HepG2 (cell line): ENCODE data around the gene KCNMB4. TPM values are rescaled to one million over a fixed set of nuclear protein-coding genes. Genes with fewer than 3 reads are reported as not detected.

ENCODE experiments used
- ATAC-seq: fragments of 200-7000 bp; cut with Tn5 transposase; 3 replicates; pipeline ENCODE4 v1.9.1; 2020; ENCODE audit warnings: mild to moderate bottlenecking, moderate library complexity
- BruUV-seq: library from RNA; stranded (reverse); fragments of 400-500 nt; replicated peaks from 2 replicates; lab custom pipeline; 2021; lab: Mats Ljungman, UMichigan
- CTCF ChIA-PET: fragments of 300-600 bp; formaldehyde crosslinking; extraction: SDS; loops from one replicate; lab custom pipeline; 2021; ENCODE audit warnings: low total read pairs, inconsistent platforms, low intra/inter-chr PET ratio; lab: Yijun Ruan, JAX
- POLR2A ChIA-PET: fragments of 350-600 bp; sonication (Branson Sonifier 250); formaldehyde crosslinking; loops from one replicate; lab custom pipeline; 2020; ENCODE audit warnings: antibody characterized with exemption, inconsistent platforms; lab: Yijun Ruan, JAX
- DNase-seq: peaks from one replicate; pipeline ENCODE4 v3.0.0-alpha.2; 2015; ENCODE audit warnings: low spot score
- FAIRE-seq: peaks from 3 replicates; lab custom pipeline; 2011; peaks lifted over from hg19 to GRCh38; lab: Jason Lieb, UNC
- H2AFZ ChIP-seq: one replicate; pipeline ENCODE4 v1.6.1; 2011; ENCODE audit warnings: low read length, inconsistent platforms
- H3K27ac ChIP-seq: fragments of 300-600 bp; 3 replicates; pipeline ENCODE4 v1.8.0; 2011; ENCODE audit warnings: mixed run types, mild to moderate bottlenecking, mixed read lengths, low read length, inconsistent platforms; ENCODE audit not compliant: insufficient read depth; ENCODE audit errors: extremely low read length
- H3K27me3 ChIP-seq, 2 experiments: fragments of 200-600 bp in 1 of 2; 2 replicates in 1 of 2; 3 replicates in 1 of 2; pipeline versions ENCODE4 v1.6.0 to v1.8.0; 2011; ENCODE audit warnings: low read length in 2 of 2, mild to moderate bottlenecking in 2 of 2, moderate library complexity in 2 of 2, inconsistent platforms in 1 of 2; ENCODE audit not compliant: insufficient read depth in 2 of 2, control insufficient read depth in 1 of 2
- H3K36me3 ChIP-seq, 2 experiments: fragments of 200-600 bp in 1 of 2; replicated peaks in 1 of 2; 2 replicates in 1 of 2; 3 replicates in 1 of 2; pipeline versions ENCODE4 v1.5.1 to v1.8.0; 2011; ENCODE audit warnings: low read length in 2 of 2, inconsistent platforms in 1 of 2; ENCODE audit not compliant: insufficient read depth in 2 of 2, control insufficient read depth in 1 of 2
- H3K4me1 ChIP-seq: 2 replicates; pipeline ENCODE4 v1.5.1; 2012; ENCODE audit warnings: low read length, inconsistent platforms; ENCODE audit not compliant: insufficient read depth
- H3K4me2 ChIP-seq: 2 replicates; pipeline ENCODE4 v1.6.0; 2011; ENCODE audit warnings: low read depth, low read length, inconsistent platforms
- H3K4me3 ChIP-seq, 3 experiments: fragments of 200-600 bp in 1 of 3; sonication (generic), shearing (Covaris generic) in 1 of 3; replicated peaks in 1 of 3; 2 replicates each; pipeline ENCODE4 v1.5.1; 2011 to 2016; ENCODE audit warnings: low read length in 3 of 3, inconsistent platforms in 2 of 3, low read depth in 2 of 3, mild to moderate bottlenecking in 2 of 3, control low read depth in 1 of 3, mixed read lengths in 1 of 3; ENCODE audit not compliant: insufficient read depth in 1 of 3
- H3K79me2 ChIP-seq: one replicate; pipeline ENCODE4 v1.6.1; 2011; ENCODE audit warnings: low read length, inconsistent platforms; ENCODE audit not compliant: insufficient read depth
- H3K9ac ChIP-seq: 2 replicates; pipeline ENCODE4 v1.6.0; 2011; ENCODE audit warnings: mild to moderate bottlenecking, low read depth, low read length, inconsistent platforms; ENCODE audit not compliant: insufficient read depth
- H3K9me3 ChIP-seq: 2 replicates; pipeline ENCODE4 v1.5.1; 2012; ENCODE audit warnings: mild to moderate bottlenecking, low read length
- H4K20me1 ChIP-seq: 2 replicates; pipeline ENCODE4 v1.6.0; 2011; ENCODE audit warnings: inconsistent platforms, mild to moderate bottlenecking, low read length, moderate library complexity; ENCODE audit not compliant: insufficient read depth
- ATF1 ChIP-seq: IDR thresholded peaks from 2 replicates; pipeline ENCODE4 v1.6.1; 2016; ENCODE audit warnings: mild to moderate bottlenecking, control low read depth
- EP300 ChIP-seq, 3 experiments: sonication (generic) in 1 of 3; formaldehyde crosslinking in 1 of 3; IDR thresholded peaks; 2 replicates each; pipeline versions ENCODE4 v1.5.1 to v1.6.1; 2011 to 2020; ENCODE audit warnings: low read depth in 2 of 3, low read length in 2 of 3, borderline replicate concordance in 1 of 3, improper control_type of control experiment in 1 of 3, mild to moderate bottlenecking in 1 of 3, missing genetic modification reagents in 1 of 3, moderate library complexity in 1 of 3
- FLYWCH1 ChIP-seq: sonication (generic); formaldehyde crosslinking; IDR thresholded peaks from 2 replicates; pipeline ENCODE4 v1.8.1; 2023; ENCODE audit warnings: mild to moderate bottlenecking, missing genetic modification reagents
- GABPA ChIP-seq, 2 experiments: IDR thresholded peaks; 2 replicates each; pipeline ENCODE4 v1.6.1; 2011 to 2016; ENCODE audit warnings: low read depth in 2 of 2, low read length in 1 of 2, missing biosample characterization in 1 of 2, missing genetic modification characterization in 1 of 2
- HNF1A ChIP-seq, 2 experiments: sonication (generic) in 1 of 2; formaldehyde crosslinking in 1 of 2; IDR thresholded peaks; 2 replicates each; pipeline versions ENCODE4 v1.4.0 to v1.6.1; 2016 to 2020; ENCODE audit warnings: borderline replicate concordance in 1 of 2, low read depth in 1 of 2, mild to moderate bottlenecking in 1 of 2, missing genetic modification reagents in 1 of 2
- KAT7 ChIP-seq: IDR thresholded peaks from 2 replicates; pipeline ENCODE4 v1.6.1; 2018; ENCODE audit warnings: borderline replicate concordance, missing compliant biosample characterization
- PCBP2 ChIP-seq: fragments of 200-400 bp; formaldehyde crosslinking; optimal IDR thresholded peaks from 2 replicates; pipeline ENCODE3; 2018; ENCODE audit warnings: low read length, low read depth; ENCODE audit not compliant: poor library complexity, severe bottlenecking
- SALL1 ChIP-seq: sonication (generic); formaldehyde crosslinking; IDR thresholded peaks from 2 replicates; pipeline ENCODE4 v1.8.0; 2022; ENCODE audit warnings: mild to moderate bottlenecking, missing genetic modification reagents
- SAP130 ChIP-seq: IDR thresholded peaks from 2 replicates; pipeline ENCODE4 v1.6.1; 2016; ENCODE audit warnings: low read depth
- SSRP1 ChIP-seq: IDR thresholded peaks from 2 replicates; pipeline ENCODE4 v1.6.1; 2016; ENCODE audit warnings: control low read depth
- TOPORS ChIP-seq: sonication (generic); formaldehyde crosslinking; IDR thresholded peaks from 2 replicates; pipeline ENCODE4 v1.8.0; 2023; ENCODE audit warnings: mild to moderate bottlenecking, missing genetic modification reagents
- TRAFD1 ChIP-seq: sonication (generic); formaldehyde crosslinking; IDR thresholded peaks from 2 replicates; pipeline ENCODE4 v1.5.1; 2020; ENCODE audit warnings: missing genetic modification reagents, mild to moderate bottlenecking, borderline replicate concordance
- ZBTB21 ChIP-seq: sonication (generic); formaldehyde crosslinking; IDR thresholded peaks from 2 replicates; pipeline ENCODE4 v1.4.0; 2020; ENCODE audit warnings: missing genetic modification reagents
- ZNF451 ChIP-seq: sonication (generic); formaldehyde crosslinking; IDR thresholded peaks from 2 replicates; pipeline ENCODE4 v1.5.0; 2020; ENCODE audit warnings: mild to moderate bottlenecking, missing genetic modification reagents
- ZNF644 ChIP-seq: IDR thresholded peaks from 2 replicates; pipeline ENCODE4 v1.6.1; 2016; ENCODE audit warnings: low read depth
- ZNF841 ChIP-seq: sonication (generic); formaldehyde crosslinking; IDR thresholded peaks from 2 replicates; pipeline ENCODE4 v1.8.1; 2023; ENCODE audit warnings: missing genetic modification reagents, borderline replicate concordance
- ZSCAN22 ChIP-seq: sonication (generic); formaldehyde crosslinking; IDR thresholded peaks from 2 replicates; pipeline ENCODE4 v1.4.0; 2020; ENCODE audit warnings: mild to moderate bottlenecking, missing genetic modification reagents
- WGBS: methylation state at CpG from one replicate; pipeline ENCODE4 v1.1.6; 2017; ENCODE audit warnings: low lambda C conversion rate; 5-methylcytosine and 5-hydroxymethylcytosine counted together
- in situ Hi-C: cut with HindIII; loops from 2 replicates; pipeline ENCODE4 v1.10.0; 2017; ENCODE audit warnings: low pct_unique_long_range_greater_than_20kb; ENCODE audit not compliant: extremely low pct_ligation_motif_present
- intact Hi-C: fragments of 100-400 bp; cut with micrococcal nuclease; formaldehyde crosslinking; loops from one replicate; pipeline ENCODE4 v1.10.0; 2022; ENCODE audit not compliant: unreplicated experiment
- polyA plus RNA-seq, 8 experiments: library from polyadenylated mRNA; depleted of rRNA in 3 of 8; stranded (reverse) in 7 of 8; unstranded in 1 of 8; fragments of >200 nt; fragmentation: Illumina TruSeq in 4 of 8; extraction: Trizol in 4 of 8; gene quantifications; 2 replicates each; pipeline versions ENCODE4 v1.2.1 to v1.2.3, GENCODE V29; 2011 to 2016; ENCODE audit warnings: low read depth in 4 of 8, missing spikeins in 1 of 8, mixed read lengths in 1 of 8; ENCODE audit not compliant: insufficient read depth in 1 of 8
- total RNA-seq, 5 experiments: library from RNA; depleted of rRNA; stranded (reverse); fragments of >200 nt; fragmentation: Illumina TruSeq; extraction: Trizol; gene quantifications; 2 replicates each; pipeline ENCODE4 v1.2.3, GENCODE V29; 2016; ENCODE audit warnings: low read depth in 1 of 5

Gene KCNMB4
- total and polyA plus RNA-seq, 2 of the 13 experiments (the other 11 are each of a cell fraction or from before 2014, with no cell fraction given), result 0.67 to 0.84 TPM

- no peak for DNase-seq
- intact Hi-C loops, result no loop called here
- TF ChIP-seq ZSCAN22 (CRISPR knock-in tag) (no peak), PCBP2 (no peak), TRAFD1 (no peak), ZNF644 (CRISPR knock-in tag) (no peak), GABPA (IDR thresholded peaks at IDR 0.05; ENCODE audit: low read depth, low read length) (no peak), GABPA (CRISPR knock-in tag; IDR thresholded peaks at IDR 0.05; ENCODE audit: low read depth) (no peak), FLYWCH1 (CRISPR knock-in tag) (no peak), SAP130 (CRISPR knock-in tag) (no peak), ZNF841 (CRISPR knock-in tag) (no peak), ZNF451 (CRISPR knock-in tag) (no peak), SSRP1 (no peak), ATF1 (CRISPR knock-in tag) (no peak), ZBTB21 (CRISPR knock-in tag) (no peak), EP300 (IDR thresholded peaks at IDR 0.05; ENCODE audit: low read depth in 2 of 2, low read length in 2 of 2) (no peak), EP300 (CRISPR knock-in tag; IDR thresholded peaks at IDR 0.05; ENCODE audit: borderline replicate concordance) (no peak), SALL1 (CRISPR knock-in tag) (no peak), TOPORS (no peak), KAT7 (CRISPR knock-in tag) (no peak), HNF1A (IDR thresholded peaks at IDR 0.05; ENCODE audit: low read depth) (no peak), HNF1A (CRISPR knock-in tag; IDR thresholded peaks at IDR 0.05; ENCODE audit: borderline replicate concordance) (no peak)
These were observed 64.3 kb downstream of the KCNMB4 start for GRCh38 chr12:70430400-70430799.

More at GRCh38 chr12:70430400-70430799, 64.3 kb downstream of the KCNMB4 start:
- Histone ChIP-seq H3K36me3 (no peaks in the 10 kb centered on the region), H3K4me2 (no peak overlapping the region), H3K4me3 (no peak overlapping the region), H3K9me3 (peaks cover 6% of the 10 kb centered on the region), H3K4me1 (no peaks in the 10 kb centered on the region), H3K79me2 (no peaks in the 10 kb centered on the region), H3K27ac (no peak overlapping the region), H3K9ac (no peak overlapping the region), H3K27me3 (no peaks in the 10 kb centered on the region), H2AFZ (no peak overlapping the region), H4K20me1 (no peaks in the 10 kb centered on the region)
- 79% methylated on average over 11 of the region's 11 CpGs for WGBS
- ChIA-PET POLR2A (no interaction called here), CTCF (no interaction called here)
- in situ Hi-C loops, result no loop called here
- ATAC-seq (no peak), FAIRE-seq (no peak)
- BruUV-seq, result no TSS peak
